ENCODE results near the gene NPY.

The NPY gene

DNA sequence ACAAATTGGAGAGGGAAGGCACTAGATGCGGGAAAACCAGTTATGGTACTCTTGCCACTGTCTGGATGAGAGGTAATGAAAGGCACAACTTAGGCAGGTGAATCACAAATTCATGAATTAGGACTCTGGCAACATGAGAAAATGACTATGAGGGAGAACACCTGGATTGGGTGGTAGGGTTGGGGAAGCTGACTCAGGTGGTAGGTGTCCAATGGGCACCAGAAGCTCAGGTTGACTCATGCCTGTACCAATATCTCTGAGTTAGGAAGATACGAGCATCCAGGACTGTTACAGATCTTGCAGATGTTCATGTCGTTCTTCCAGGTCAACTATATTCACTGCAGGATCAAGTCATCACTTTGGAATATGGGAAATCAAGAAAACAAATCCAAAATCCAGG is 56.7 kb downstream of the NPY start:
- H3K27ac ChIP-seq = no peak overlapping the region

More for the DNA sequence above, 56.7 kb downstream of the NPY start:
- H3K4me3 ChIP-seq = no peak overlapping the region
- TF ChIP-seq CTCF (IDR thresholded peaks at IDR 0.05) = no peak
- DNase-seq (ENCODE audit: low spot score) = no peak

Measured in coronary artery (tissue), 2 donors.